SK-N-SH (cell line): Measurements from ENCODE around the gene C10orf120. TPM values are rescaled to one million over a fixed set of nuclear protein-coding genes. Genes with fewer than 3 reads are reported as not detected.

Source experiments
- CTCF ChIA-PET: fragments of 300-600, 350-600 bp; formaldehyde crosslinking; extraction: SDS; loops from one replicate; lab custom pipeline; 2021; lab: Yijun Ruan, JAX
- POLR2A ChIA-PET: fragments of 350-600 bp; sonication (Branson Sonifier 250); formaldehyde crosslinking; extraction: SDS; loops from one replicate; lab custom pipeline; 2020; ENCODE audit warnings: antibody characterized with exemption, inconsistent platforms; lab: Yijun Ruan, JAX
- DNase-seq: peaks from one replicate; pipeline ENCODE4 v3.0.0; 2012
- H2AFZ ChIP-seq: fragments of 200-600 bp; sonication (generic); 2 replicates; pipeline ENCODE4 v1.8.1; 2016; ENCODE audit warnings: antibody characterized with exemption, mild to moderate bottlenecking, low read depth
- H3F3A ChIP-seq: fragments of 200-600 bp; sonication (generic); replicated peaks from 2 replicates; pipeline ENCODE3; 2016; ENCODE audit warnings: antibody characterized with exemption, mild to moderate bottlenecking; ENCODE audit not compliant: insufficient read depth
- H3K27ac ChIP-seq, 2 experiments: fragments of 200-500 bp in 1 of 2; fragments of 200-600 bp in 1 of 2; sonication (Bioruptor generic) in 1 of 2; sonication (generic), shearing (Covaris generic) in 1 of 2; 2 replicates each; pipeline versions ENCODE4 v1.5.1 to v1.6.1; 2014 to 2016; ENCODE audit warnings: low read depth in 2 of 2, inconsistent platforms in 1 of 2, low read length in 1 of 2, mild to moderate bottlenecking in 1 of 2, mixed read lengths in 1 of 2
- H3K27me3 ChIP-seq: fragments of 200-600 bp; sonication (generic), shearing (Covaris generic); 2 replicates; pipeline ENCODE4 v1.6.1; 2016; ENCODE audit warnings: mixed run types; ENCODE audit not compliant: insufficient read depth
- H3K36me3 ChIP-seq, 2 experiments: fragments of 200-500 bp in 1 of 2; fragments of 200-600 bp in 1 of 2; sonication (Bioruptor generic) in 1 of 2; sonication (generic) in 1 of 2; replicated peaks in 1 of 2; 2 replicates each; pipeline versions ENCODE3 to v1.5.1; 2014 to 2016; ENCODE audit warnings: low read length in 1 of 2, mild to moderate bottlenecking in 1 of 2; ENCODE audit not compliant: insufficient read depth in 2 of 2, control insufficient read depth in 1 of 2
- H3K4me1 ChIP-seq, 2 experiments: fragments of 200-500 bp in 1 of 2; fragments of 200-600 bp in 1 of 2; sonication (Bioruptor generic) in 1 of 2; sonication (generic), shearing (Covaris generic) in 1 of 2; 2 replicates each; pipeline versions ENCODE4 v1.5.1 to v1.6.1; 2014 to 2016; ENCODE audit warnings: low read depth in 1 of 2, low read length in 1 of 2, mixed run types in 1 of 2; ENCODE audit not compliant: insufficient read depth in 2 of 2, control insufficient read depth in 1 of 2
- H3K4me2 ChIP-seq: fragments of 200-600 bp; sonication (generic), shearing (Covaris generic); 2 replicates; pipeline ENCODE4 v1.6.1; 2017; ENCODE audit warnings: mixed run types
- H3K4me3 ChIP-seq, 2 experiments: fragments of 200-500 bp in 1 of 2; fragments of 200-600 bp in 1 of 2; sonication (Bioruptor generic) in 1 of 2; sonication (generic), shearing (Covaris generic) in 1 of 2; 2 replicates each; pipeline versions ENCODE4 v1.5.1 to v1.8.1; 2014 to 2016; ENCODE audit warnings: low read depth in 2 of 2, inconsistent platforms in 1 of 2, low read length in 1 of 2, mild to moderate bottlenecking in 1 of 2, mixed read lengths in 1 of 2, moderate library complexity in 1 of 2
- H3K79me2 ChIP-seq: fragments of 200-600 bp; sonication (generic); 2 replicates; pipeline ENCODE4 v1.8.1; 2017; ENCODE audit warnings: mild to moderate bottlenecking; ENCODE audit not compliant: insufficient read depth
- H3K9ac ChIP-seq: fragments of 200-600 bp; sonication (generic); 2 replicates; pipeline ENCODE4 v1.6.1; 2017; ENCODE audit warnings: mixed run types
- H3K9me2 ChIP-seq: fragments of 200-600 bp; sonication (generic); 2 replicates; pipeline ENCODE4 v1.6.1; 2017; ENCODE audit warnings: mixed run types
- H3K9me3 ChIP-seq: fragments of 200-600 bp; sonication (generic); 2 replicates; pipeline ENCODE4 v1.6.1; 2017; ENCODE audit warnings: mixed run types, mild to moderate bottlenecking, moderate library complexity
- H4K20me1 ChIP-seq: fragments of 200-600 bp; sonication (generic); 2 replicates; pipeline ENCODE4 v1.6.1; 2017; ENCODE audit warnings: mild to moderate bottlenecking, mixed run types; ENCODE audit not compliant: insufficient read depth
- CHD2 ChIP-seq: fragments of 150-350 bp; IDR thresholded peaks from 2 replicates; pipeline ENCODE4 v1.6.1; 2018; ENCODE audit warnings: low read length; ENCODE audit not compliant: partially characterized antibody
- EP300 ChIP-seq, 2 experiments: IDR thresholded peaks; 2 replicates each; pipeline versions ENCODE4 v1.4.0 to v1.6.1; 2012; ENCODE audit warnings: borderline replicate concordance in 1 of 2, low read depth in 1 of 2, low read length in 1 of 2
- EZH2phosphoT487 ChIP-seq: fragments of 200-600 bp; sonication (generic); IDR thresholded peaks from 2 replicates; pipeline ENCODE4 v1.6.1; 2017; ENCODE audit warnings: low read depth, mixed run types, mild to moderate bottlenecking, antibody characterized with exemption, moderate library complexity, borderline replicate concordance
- FOSL2 ChIP-seq: IDR thresholded peaks from 2 replicates; pipeline ENCODE4 v1.4.0; 2012; ENCODE audit warnings: low read depth, mild to moderate bottlenecking, moderate library complexity, borderline replicate concordance
- FOXJ3 ChIP-seq: sonication (generic); formaldehyde crosslinking; IDR thresholded peaks from 2 replicates; pipeline ENCODE4 v1.5.1; 2020; ENCODE audit warnings: mild to moderate bottlenecking, missing genetic modification reagents
- FOXM1 ChIP-seq: IDR thresholded peaks from 2 replicates; pipeline ENCODE4 v1.4.0; 2012; ENCODE audit warnings: low read depth, mild to moderate bottlenecking
- GATA2 ChIP-seq: sonication (generic); formaldehyde crosslinking; IDR thresholded peaks from 2 replicates; pipeline ENCODE4 v1.5.0; 2020; ENCODE audit warnings: mild to moderate bottlenecking, missing genetic modification reagents
- JUND ChIP-seq: IDR thresholded peaks from 2 replicates; pipeline ENCODE4 v1.4.0; 2012
- RCOR1 ChIP-seq: fragments of 150-350 bp; IDR thresholded peaks from 2 replicates; pipeline ENCODE4 v1.6.1; 2017; ENCODE audit warnings: antibody characterized with exemption, low read length
- RFX5 ChIP-seq: IDR thresholded peaks from 2 replicates; pipeline ENCODE4 v1.6.1; 2012; ENCODE audit warnings: mild to moderate bottlenecking, improper control_type of control experiment, low read length
- USF2 ChIP-seq: fragments of 150-350 bp; IDR thresholded peaks from 2 replicates; pipeline ENCODE4 v1.6.1; 2017; ENCODE audit warnings: antibody characterized with exemption, low read length, low read depth, borderline replicate concordance
- WGBS: methylation state at CpG from one replicate; pipeline ENCODE4 v1.1.6; 2017; ENCODE audit warnings: low lambda C conversion rate; 5-methylcytosine and 5-hydroxymethylcytosine counted together
- polyA plus RNA-seq, 3 experiments: library from polyadenylated mRNA; depleted of rRNA; stranded (reverse); fragments of >200 nt; gene quantifications; 2 replicates each; pipeline ENCODE4 v1.2.3, GENCODE V29; 2012

The C10orf120 gene
- polyA plus RNA-seq, 1 of the 3 experiments (the other 2 are of a cell fraction) = not detected

GRCh38 chr10:122657255-122657654 lies 42.4 kb downstream of the C10orf120 start:
- CTCF ChIA-PET = interaction anchor here (1.5 kb wide), 1 partner anchor 9 kb away, joined by 7 read pairs; no protein-coding TSS in a partner anchor
- no peaks in the 10 kb centered on the region for H4K20me1 ChIP-seq

GRCh38 chr10:122656741-122657140 lies 42.9 kb downstream of the C10orf120 start:
- no peak overlapping the region for H3K9ac ChIP-seq
- no peaks in the 10 kb centered on the region for H4K20me1 ChIP-seq
- ChIA-PET POLR2A (no interaction called here), CTCF (interaction anchor here (1.5 kb wide), 1 partner anchor 8 kb away, joined by 7 read pairs; no protein-coding TSS in a partner anchor)
- H3K27me3 ChIP-seq = no peaks in the 10 kb centered on the region
- no peak overlapping the region for H2AFZ ChIP-seq
- WGBS = 23% methylated on average over 5 of the region's 5 CpGs
- no peak overlapping the region for H3K4me2 ChIP-seq
- H3K4me1 ChIP-seq = peaks cover 0 to 4% of the 10 kb centered on the region in 2 experiments; a peak in 1 of 4 replicates
- no peaks in the 10 kb centered on the region for H3K79me2 ChIP-seq
- H3K9me2 ChIP-seq = no peaks in the 10 kb centered on the region
- H3K4me3 ChIP-seq = no peak overlapping the region
- H3K36me3 ChIP-seq = no peaks in the 10 kb centered on the region
- H3F3A ChIP-seq = no peaks in the 10 kb centered on the region
- no peaks in the 10 kb centered on the region for H3K9me3 ChIP-seq
- DNase-seq = no peak
- H3K27ac ChIP-seq = no peak overlapping the region
- TF ChIP-seq FOXM1 (no peak), CHD2 (no peak), FOSL2 (no peak)
- TF ChIP-seq, all 33 proteins: peak for 0

More at GRCh38 chr10:122657255-122657654, 42.4 kb downstream of the C10orf120 start:
- no peak overlapping the region for H3K27ac ChIP-seq
- H3K36me3 ChIP-seq = no peaks in the 10 kb centered on the region
- no peak overlapping the region for H2AFZ ChIP-seq
- no peaks in the 10 kb centered on the region for H3F3A ChIP-seq
- 31% methylated on average over 3 of the region's 4 CpGs for WGBS
- POLR2A ChIA-PET = no interaction called here
- no peak for DNase-seq
- no peaks in the 10 kb centered on the region for H3K79me2 ChIP-seq
- no peaks in the 10 kb centered on the region for H3K9me2 ChIP-seq
- no peak overlapping the region for H3K4me3 ChIP-seq
- H3K4me2 ChIP-seq = no peak overlapping the region
- H3K9ac ChIP-seq = no peak overlapping the region
- peaks cover 0 to 4% of the 10 kb centered on the region in 2 experiments; a peak in 1 of 4 replicates for H3K4me1 ChIP-seq
- no peaks in the 10 kb centered on the region for H3K27me3 ChIP-seq
- TF ChIP-seq EZH2phosphoT487 = no peak
- no peak for TF ChIP-seq EP300 (IDR thresholded peaks at IDR 0.05; ENCODE audit: borderline replicate concordance in 1 of 2, low read depth in 1 of 2, low read length in 1 of 2)
- TF ChIP-seq FOXM1 = no peak
- TF ChIP-seq JUND = no peak
- TF ChIP-seq FOXJ3 = no peak
- TF ChIP-seq USF2 = no peak
- no peak for TF ChIP-seq GATA2 (CRISPR knock-in tag)
- no peak for TF ChIP-seq RFX5
- TF ChIP-seq FOSL2 = no peak
- TF ChIP-seq RCOR1 = no peak
- TF ChIP-seq, all 33 proteins: peak for 0
- H3K9me3 ChIP-seq = no peaks in the 10 kb centered on the region
